Panc1 (cell line): ENCODE measurements around the gene TBC1D22A.

Experiments used
- CTCF ChIP-seq: fragments of 450-650 bp; IDR thresholded peaks from 2 replicates; pipeline ENCODE4 v1.5.1; 2017; ENCODE audit warnings: mild to moderate bottlenecking
- REST ChIP-seq, 2 experiments: IDR thresholded peaks; 2 replicates each; pipeline ENCODE4 v1.6.1; 2011 to 2012; ENCODE audit warnings: low read depth in 2 of 2, control low read depth in 1 of 2, low read length in 1 of 2, mild to moderate bottlenecking in 1 of 2, moderate library complexity in 1 of 2; ENCODE audit not compliant: insufficient read depth in 1 of 2
- SIN3A ChIP-seq: IDR thresholded peaks from 2 replicates; pipeline ENCODE4 v1.6.1; 2012; ENCODE audit warnings: low read depth, mild to moderate bottlenecking, low read length, moderate library complexity, borderline replicate concordance; ENCODE audit not compliant: insufficient read depth

- TF ChIP-seq SIN3A (no peak), CTCF (no peak), REST (IDR thresholded peaks at IDR 0.05; ENCODE audit: insufficient read depth in 1 of 2, low read depth in 2 of 2, low read length in 1 of 2) (no peak)
Observed at GRCh38 chr22:46929046-46929709, 166.7 kb downstream of the TBC1D22A start.
